HL-60 (cell line): ENCODE data around the gene ZFPL1.

Source experiments
- DNase-seq, 2 experiments: peaks; one replicate each; pipeline ENCODE4 v3.0.0-alpha.2; 2010 to 2020; ENCODE audit warnings: low read depth in 1 of 2, low spot score in 1 of 2
- H3K27ac ChIP-seq: fragments of 250-450 bp; sonication (Bioruptor Pico); replicated peaks from 2 replicates; pipeline ENCODE4 v1.5.1; 2020; ENCODE audit warnings: mild to moderate bottlenecking, moderate library complexity
- H3K27me3 ChIP-seq: fragments of 250-450 bp; sonication (Bioruptor Pico); 2 replicates; pipeline ENCODE4 v1.5.1; 2021; ENCODE audit warnings: mild to moderate bottlenecking, moderate library complexity; ENCODE audit not compliant: insufficient read depth, poor library complexity, severe bottlenecking
- H3K4me3 ChIP-seq: replicated peaks from 2 replicates; pipeline ENCODE4 v1.5.1; 2011; ENCODE audit warnings: mild to moderate bottlenecking, control low read depth, low read length; ENCODE audit not compliant: insufficient read depth
- CTCF ChIP-seq: IDR thresholded peaks from one replicate; pipeline ENCODE4 v1.5.1; 2011; ENCODE audit warnings: low read length, control low read depth, inconsistent platforms; ENCODE audit not compliant: insufficient read depth
- GABPA ChIP-seq: IDR thresholded peaks from 2 replicates; pipeline ENCODE4 v1.6.1; 2012; ENCODE audit warnings: low read depth
- POLR2AphosphoS5 ChIP-seq: IDR thresholded peaks from 2 replicates; pipeline ENCODE4 v1.6.1; 2012; ENCODE audit warnings: low read depth
- SPI1 ChIP-seq: IDR thresholded peaks from 2 replicates; pipeline ENCODE4 v1.6.1; 2012; ENCODE audit warnings: low read depth, mild to moderate bottlenecking, borderline replicate concordance
- TF ChIP-seq, protein P1 (sequence below): IDR thresholded peaks from 2 replicates; pipeline ENCODE4 v1.6.1; 2012; ENCODE audit warnings: low read depth; ENCODE audit not compliant: insufficient replicate concordance

Gene ZFPL1

DNA sequence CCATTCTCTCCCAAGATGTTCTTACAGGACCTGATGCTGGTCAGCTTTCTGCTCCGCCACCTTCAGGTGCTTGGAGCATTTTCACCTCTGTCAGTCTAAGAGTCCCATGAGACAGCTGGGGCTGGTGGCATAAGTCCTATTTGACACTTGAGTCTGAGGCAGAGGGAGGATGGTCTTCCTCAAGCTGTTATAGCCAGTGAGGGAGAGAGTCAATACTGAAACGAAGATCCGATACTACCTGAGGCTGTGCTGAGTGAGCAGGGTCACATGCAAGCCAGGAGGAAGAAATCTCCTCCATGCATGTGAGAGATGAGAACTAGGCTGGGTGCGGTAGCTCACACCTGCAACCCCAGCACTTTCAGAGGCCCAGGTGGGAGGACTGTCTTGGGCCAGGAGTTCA lies 5.6 kb downstream of the ZFPL1 start:
- H3K27ac ChIP-seq, result no peak overlapping the region
- no peak for TF ChIP-seq SPI1
- no peak for TF ChIP-seq GABPA
- DNase-seq, result no peak

GRCh38 chr11:65090628-65091027 lies 6.6 kb downstream of the ZFPL1 start:
- Histone ChIP-seq H3K4me3 (no peak overlapping the region), H3K27me3 (no peaks in the 10 kb centered on the region), H3K27ac (no peak overlapping the region)
- DNase-seq, result no peak
- no peak for TF ChIP-seq SPI1

More for the DNA sequence above, 5.6 kb downstream of the ZFPL1 start:
- Histone ChIP-seq H3K4me3 (no peak overlapping the region), H3K27me3 (no peaks in the 10 kb centered on the region)

DNA sequence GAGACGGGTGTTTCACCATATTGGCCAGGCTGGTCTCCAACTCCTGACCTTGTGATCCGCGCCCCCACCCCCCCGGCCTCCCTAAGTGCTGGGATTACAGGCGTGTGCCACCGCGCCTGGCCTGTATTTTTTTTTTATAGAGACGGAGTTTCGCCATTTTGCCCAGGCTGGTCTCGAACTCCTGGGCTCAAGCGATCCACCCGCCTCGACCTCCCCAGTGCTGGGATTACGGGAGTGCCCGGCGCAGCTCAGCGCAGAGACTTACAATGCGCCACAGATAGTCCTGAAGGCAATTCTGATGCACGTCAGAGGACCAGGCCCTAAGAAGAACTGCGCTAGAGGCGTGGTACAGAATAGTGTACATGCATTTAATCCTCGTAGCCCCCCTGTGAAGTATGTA lies 11.4 kb downstream of the ZFPL1 start:
- DNase-seq, result no peak
- no peak for TF ChIP-seq POLR2AphosphoS5
- TF ChIP-seq, protein P1, sequence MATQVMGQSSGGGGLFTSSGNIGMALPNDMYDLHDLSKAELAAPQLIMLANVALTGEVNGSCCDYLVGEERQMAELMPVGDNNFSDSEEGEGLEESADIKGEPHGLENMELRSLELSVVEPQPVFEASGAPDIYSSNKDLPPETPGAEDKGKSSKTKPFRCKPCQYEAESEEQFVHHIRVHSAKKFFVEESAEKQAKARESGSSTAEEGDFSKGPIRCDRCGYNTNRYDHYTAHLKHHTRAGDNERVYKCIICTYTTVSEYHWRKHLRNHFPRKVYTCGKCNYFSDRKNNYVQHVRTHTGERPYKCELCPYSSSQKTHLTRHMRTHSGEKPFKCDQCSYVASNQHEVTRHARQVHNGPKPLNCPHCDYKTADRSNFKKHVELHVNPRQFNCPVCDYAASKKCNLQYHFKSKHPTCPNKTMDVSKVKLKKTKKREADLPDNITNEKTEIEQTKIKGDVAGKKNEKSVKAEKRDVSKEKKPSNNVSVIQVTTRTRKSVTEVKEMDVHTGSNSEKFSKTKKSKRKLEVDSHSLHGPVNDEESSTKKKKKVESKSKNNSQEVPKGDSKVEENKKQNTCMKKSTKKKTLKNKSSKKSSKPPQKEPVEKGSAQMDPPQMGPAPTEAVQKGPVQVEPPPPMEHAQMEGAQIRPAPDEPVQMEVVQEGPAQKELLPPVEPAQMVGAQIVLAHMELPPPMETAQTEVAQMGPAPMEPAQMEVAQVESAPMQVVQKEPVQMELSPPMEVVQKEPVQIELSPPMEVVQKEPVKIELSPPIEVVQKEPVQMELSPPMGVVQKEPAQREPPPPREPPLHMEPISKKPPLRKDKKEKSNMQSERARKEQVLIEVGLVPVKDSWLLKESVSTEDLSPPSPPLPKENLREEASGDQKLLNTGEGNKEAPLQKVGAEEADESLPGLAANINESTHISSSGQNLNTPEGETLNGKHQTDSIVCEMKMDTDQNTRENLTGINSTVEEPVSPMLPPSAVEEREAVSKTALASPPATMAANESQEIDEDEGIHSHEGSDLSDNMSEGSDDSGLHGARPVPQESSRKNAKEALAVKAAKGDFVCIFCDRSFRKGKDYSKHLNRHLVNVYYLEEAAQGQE, result no peak
- TF ChIP-seq SPI1, result no peak
- TF ChIP-seq GABPA, result no peak
- TF ChIP-seq CTCF, result no peak
- Histone ChIP-seq H3K4me3 (no peak overlapping the region), H3K27me3 (no peaks in the 10 kb centered on the region), H3K27ac (peak overlapping the region; percentile 90)

DNA sequence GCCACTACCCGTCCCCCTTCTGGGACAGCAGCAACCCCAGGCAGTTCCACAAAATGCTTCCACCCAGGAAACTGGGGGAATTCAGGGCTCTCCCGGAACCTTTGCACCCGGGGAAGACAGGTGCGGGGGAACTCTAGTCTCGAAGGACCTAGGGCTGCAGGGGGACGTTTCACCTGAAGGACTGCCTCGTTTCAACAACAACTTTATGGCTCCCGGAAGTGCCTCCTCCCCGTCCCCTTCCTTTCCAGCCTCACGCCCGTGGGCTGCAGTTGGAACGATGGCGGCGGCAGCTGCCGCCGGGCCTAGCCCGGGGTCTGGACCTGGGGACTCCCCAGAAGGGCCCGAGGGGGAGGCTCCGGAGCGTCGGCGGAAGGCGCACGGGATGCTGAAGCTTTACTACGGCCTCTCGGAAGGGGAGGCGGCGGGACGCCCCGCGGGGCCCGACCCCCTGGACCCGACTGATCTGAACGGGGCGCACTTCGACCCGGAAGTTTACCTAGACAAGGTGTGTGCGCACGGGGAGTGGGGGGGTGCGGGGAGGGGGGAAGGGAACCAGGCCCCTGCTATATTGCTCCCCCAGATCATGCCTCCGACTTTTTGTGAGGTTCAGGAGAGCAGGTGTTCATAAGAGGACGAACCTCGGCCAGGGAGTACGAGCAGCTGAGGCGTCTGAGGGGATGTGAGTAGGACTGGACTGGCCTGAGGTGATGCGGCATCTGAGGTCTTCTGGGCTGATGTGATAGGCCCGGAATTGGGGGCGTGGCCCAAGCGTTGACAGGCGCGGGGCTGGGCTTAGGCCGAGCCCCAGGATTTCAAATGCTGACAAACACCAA lies 12.2 kb downstream of the ZFPL1 start, which contains the start of gene VPS51:
VPS51 (plus strand) TSS at position 241 of the 833 bp plus-strand sequence; CDS start at position 278, 37 bp downstream.
- peak; percentile 71 for TF ChIP-seq POLR2AphosphoS5
- TF ChIP-seq SPI1, result peak; percentile 11; the same call in 1 of the 2 replicates
- TF ChIP-seq GABPA, result peak; percentile 99
- TF ChIP-seq, protein P1, result no peak
- TF ChIP-seq CTCF, result no peak
- Histone ChIP-seq H3K27me3 (no peaks in the 10 kb centered on the region), H3K4me3 (peak within 1 kb of the TSS; percentile 66), H3K27ac (peak within 1 kb of the TSS; percentile 90)
- DNase-seq, result peak; percentile 81 to 90
